ENCODE measurements around the gene CAMTA1.

CAMTA1 gene

DNA sequence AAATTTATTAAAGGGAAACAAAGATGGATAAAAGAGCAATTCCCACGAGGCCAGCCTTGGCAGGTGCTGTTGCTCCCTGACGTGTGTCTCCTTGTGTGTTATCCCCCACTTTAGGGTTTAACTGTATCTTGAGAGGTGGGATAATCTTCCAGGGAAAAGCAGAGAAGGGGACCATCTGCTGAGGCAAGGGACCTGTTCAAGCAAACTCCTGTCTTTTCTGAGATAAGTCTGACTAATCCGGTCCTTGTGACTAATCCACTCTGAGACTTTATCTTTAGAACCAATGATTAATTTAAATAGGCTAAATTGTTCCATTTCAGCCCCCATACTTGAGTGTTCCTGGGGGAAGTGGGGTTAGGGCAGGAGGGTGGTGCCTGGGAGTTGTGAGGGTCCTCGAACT lies 163.6 kb downstream of the CAMTA1 start:
- DNase-seq (ENCODE audit: low spot score) (no peak), ATAC-seq (ENCODE audit: low read depth) (no peak; the same call in 2 of the 3 replicates)
- Histone ChIP-seq H3K27ac (ENCODE audit: poor library complexity, severe bottlenecking) (no peak overlapping the region), H3K9me3 (ENCODE audit: severe bottlenecking) (no peaks in the 10 kb centered on the region), H3K4me3 (ENCODE audit: severe bottlenecking) (no peak overlapping the region), H3K27me3 (ENCODE audit: insufficient read depth, poor library complexity, severe bottlenecking) (no peaks in the 10 kb centered on the region), H3K36me3 (ENCODE audit: low read depth) (no peaks in the 10 kb centered on the region), H3K4me1 (ENCODE audit: insufficient read depth, poor library complexity, severe bottlenecking) (no peaks in the 10 kb centered on the region)
- TF ChIP-seq, protein P1, sequence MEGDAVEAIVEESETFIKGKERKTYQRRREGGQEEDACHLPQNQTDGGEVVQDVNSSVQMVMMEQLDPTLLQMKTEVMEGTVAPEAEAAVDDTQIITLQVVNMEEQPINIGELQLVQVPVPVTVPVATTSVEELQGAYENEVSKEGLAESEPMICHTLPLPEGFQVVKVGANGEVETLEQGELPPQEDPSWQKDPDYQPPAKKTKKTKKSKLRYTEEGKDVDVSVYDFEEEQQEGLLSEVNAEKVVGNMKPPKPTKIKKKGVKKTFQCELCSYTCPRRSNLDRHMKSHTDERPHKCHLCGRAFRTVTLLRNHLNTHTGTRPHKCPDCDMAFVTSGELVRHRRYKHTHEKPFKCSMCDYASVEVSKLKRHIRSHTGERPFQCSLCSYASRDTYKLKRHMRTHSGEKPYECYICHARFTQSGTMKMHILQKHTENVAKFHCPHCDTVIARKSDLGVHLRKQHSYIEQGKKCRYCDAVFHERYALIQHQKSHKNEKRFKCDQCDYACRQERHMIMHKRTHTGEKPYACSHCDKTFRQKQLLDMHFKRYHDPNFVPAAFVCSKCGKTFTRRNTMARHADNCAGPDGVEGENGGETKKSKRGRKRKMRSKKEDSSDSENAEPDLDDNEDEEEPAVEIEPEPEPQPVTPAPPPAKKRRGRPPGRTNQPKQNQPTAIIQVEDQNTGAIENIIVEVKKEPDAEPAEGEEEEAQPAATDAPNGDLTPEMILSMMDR (IDR thresholded peaks at IDR 0.05; ENCODE audit: poor library complexity, severe bottlenecking): no peak

- Histone ChIP-seq H3K27me3 (ENCODE audit: insufficient read depth, poor library complexity, severe bottlenecking) (no peaks in the 10 kb centered on the region), H3K36me3 (ENCODE audit: low read depth) (no peaks in the 10 kb centered on the region)
These were observed 164.9 kb downstream of the CAMTA1 start for GRCh38 chr1:6950001-6950765.

DNA sequence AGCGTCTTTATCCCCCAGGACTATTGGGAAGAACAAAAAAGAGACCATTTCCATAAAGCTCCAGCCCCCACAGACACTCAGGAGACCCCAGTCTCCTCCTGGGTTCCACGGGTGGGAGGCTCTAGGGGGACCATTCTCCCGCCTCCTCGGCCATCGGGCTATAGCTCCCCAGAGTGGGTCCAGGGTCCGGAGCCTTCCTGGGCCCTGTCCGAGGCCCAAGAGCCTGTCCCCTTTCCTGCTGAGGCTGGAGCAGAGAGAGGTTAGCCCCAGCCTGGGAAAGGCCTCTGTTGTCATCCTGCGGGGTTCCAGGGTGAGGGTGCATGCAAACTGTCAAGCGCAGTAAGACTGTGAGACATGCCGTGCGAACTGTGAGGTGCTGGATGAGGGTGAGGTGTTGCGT lies 166.3 kb downstream of the CAMTA1 start:
- no peaks in the 10 kb centered on the region for H3K9me3 ChIP-seq (ENCODE audit: severe bottlenecking)
- no peak for DNase-seq (ENCODE audit: low spot score)
- H3K27ac ChIP-seq (ENCODE audit: poor library complexity, severe bottlenecking): no peak overlapping the region
- H3K27me3 ChIP-seq (ENCODE audit: insufficient read depth, poor library complexity, severe bottlenecking): no peaks in the 10 kb centered on the region
- TF ChIP-seq, protein P1 (IDR thresholded peaks at IDR 0.05; ENCODE audit: poor library complexity, severe bottlenecking): no peak
- no peak overlapping the region for H3K4me3 ChIP-seq (ENCODE audit: severe bottlenecking)
- ATAC-seq (ENCODE audit: low read depth): no peak
- H3K36me3 ChIP-seq (ENCODE audit: low read depth): no peaks in the 10 kb centered on the region
- H3K4me1 ChIP-seq (ENCODE audit: insufficient read depth, poor library complexity, severe bottlenecking): no peaks in the 10 kb centered on the region

More at GRCh38 chr1:6950001-6950765, 164.9 kb downstream of the CAMTA1 start:
- DNase-seq (ENCODE audit: low spot score): no peak
- H3K4me3 ChIP-seq (ENCODE audit: severe bottlenecking): no peak overlapping the region
- no peak for ATAC-seq (ENCODE audit: low read depth)
- no peak overlapping the region for H3K27ac ChIP-seq (ENCODE audit: poor library complexity, severe bottlenecking)
- no peaks in the 10 kb centered on the region for H3K4me1 ChIP-seq (ENCODE audit: insufficient read depth, poor library complexity, severe bottlenecking)
- no peaks in the 10 kb centered on the region for H3K9me3 ChIP-seq (ENCODE audit: severe bottlenecking)
- TF ChIP-seq, protein P1 (IDR thresholded peaks at IDR 0.05; ENCODE audit: poor library complexity, severe bottlenecking): no peak

- Histone ChIP-seq H3K4me1 (ENCODE audit: insufficient read depth, poor library complexity, severe bottlenecking) (no peaks in the 10 kb centered on the region), H3K27me3 (ENCODE audit: insufficient read depth, poor library complexity, severe bottlenecking) (no peaks in the 10 kb centered on the region), H3K4me3 (ENCODE audit: severe bottlenecking) (no peak overlapping the region), H3K9me3 (ENCODE audit: severe bottlenecking) (no peaks in the 10 kb centered on the region), H3K36me3 (ENCODE audit: low read depth) (no peaks in the 10 kb centered on the region), H3K27ac (ENCODE audit: poor library complexity, severe bottlenecking) (no peak overlapping the region)
- ATAC-seq (ENCODE audit: low read depth) (no peak), DNase-seq (ENCODE audit: low spot score) (no peak)
- TF ChIP-seq, protein P1 (IDR thresholded peaks at IDR 0.05; ENCODE audit: poor library complexity, severe bottlenecking): no peak
These were observed 168.0 kb downstream of the CAMTA1 start for GRCh38 chr1:6953216-6953615.

DNA sequence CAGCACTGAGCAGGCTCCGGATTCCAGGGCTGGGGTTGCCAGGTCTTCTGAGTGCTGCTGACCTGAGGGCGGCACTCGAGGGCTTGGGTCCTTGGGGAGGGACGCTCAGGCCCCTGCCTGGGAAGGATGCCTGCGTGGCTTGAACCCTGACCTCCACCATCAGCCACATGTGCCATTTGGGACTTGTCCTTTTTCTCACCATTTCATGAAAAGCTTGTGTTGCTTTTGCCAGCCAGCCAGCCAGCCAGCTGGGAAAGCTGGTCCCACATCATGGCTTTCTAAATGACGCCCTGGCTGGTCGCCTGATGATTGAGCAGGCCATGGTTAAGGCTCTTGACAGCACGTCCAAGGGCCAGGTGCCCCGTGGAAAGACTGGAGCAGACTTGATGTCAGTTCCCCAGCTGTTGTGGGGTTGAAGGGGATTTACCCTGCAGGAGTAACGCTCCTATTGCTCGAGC lies 168.7 kb downstream of the CAMTA1 start:
- H3K9me3 ChIP-seq (ENCODE audit: severe bottlenecking): no peaks in the 10 kb centered on the region
- H3K4me1 ChIP-seq (ENCODE audit: insufficient read depth, poor library complexity, severe bottlenecking): no peaks in the 10 kb centered on the region
- ATAC-seq (ENCODE audit: low read depth) (no peak), DNase-seq (ENCODE audit: low spot score) (no peak)
- TF ChIP-seq, protein P1 (IDR thresholded peaks at IDR 0.05; ENCODE audit: poor library complexity, severe bottlenecking): no peak
- H3K27me3 ChIP-seq (ENCODE audit: insufficient read depth, poor library complexity, severe bottlenecking): no peaks in the 10 kb centered on the region
- no peak overlapping the region for H3K4me3 ChIP-seq (ENCODE audit: severe bottlenecking)
- no peak overlapping the region for H3K27ac ChIP-seq (ENCODE audit: poor library complexity, severe bottlenecking)
- H3K36me3 ChIP-seq (ENCODE audit: low read depth): no peaks in the 10 kb centered on the region

All from RWPE2 (cell line).